IPS-15b (cell line): ENCODE measurements around the gene STARD13.

Experiments used
- H3K27me3 ChIP-seq: one replicate; pipeline ENCODE4 v1.6.1; 2013; ENCODE audit warnings: low read length; ENCODE audit not compliant: control insufficient read depth, insufficient read depth
- H3K36me3 ChIP-seq: one replicate; pipeline ENCODE4 v1.6.1; 2013; ENCODE audit warnings: low read length; ENCODE audit not compliant: control insufficient read depth, insufficient read depth
- H3K4me1 ChIP-seq: one replicate; pipeline ENCODE4 v1.6.1; 2013; ENCODE audit warnings: mild to moderate bottlenecking, low read length; ENCODE audit not compliant: control insufficient read depth, insufficient read depth
- H3K4me3 ChIP-seq: one replicate; pipeline ENCODE4 v1.5.1; 2013; ENCODE audit warnings: low read depth, low read length
- H3K9ac ChIP-seq: one replicate; pipeline ENCODE4 v1.6.1; 2013; ENCODE audit warnings: low read depth, mild to moderate bottlenecking, low read length
- H3K9me3 ChIP-seq: one replicate; pipeline ENCODE4 v1.6.1; 2013; ENCODE audit warnings: mild to moderate bottlenecking, low read length; ENCODE audit not compliant: control insufficient read depth, insufficient read depth

The STARD13 gene

GRCh38 chr13:33123066-33123859 is 162.3 kb downstream of the STARD13 start:
- no peaks in the 10 kb centered on the region for H3K27me3 ChIP-seq
- H3K36me3 ChIP-seq = no peaks in the 10 kb centered on the region
- peaks cover 11% of the 10 kb centered on the region for H3K4me1 ChIP-seq
- H3K4me3 ChIP-seq = no peak overlapping the region
- no peak overlapping the region for H3K9ac ChIP-seq
- no peaks in the 10 kb centered on the region for H3K9me3 ChIP-seq

DNA sequence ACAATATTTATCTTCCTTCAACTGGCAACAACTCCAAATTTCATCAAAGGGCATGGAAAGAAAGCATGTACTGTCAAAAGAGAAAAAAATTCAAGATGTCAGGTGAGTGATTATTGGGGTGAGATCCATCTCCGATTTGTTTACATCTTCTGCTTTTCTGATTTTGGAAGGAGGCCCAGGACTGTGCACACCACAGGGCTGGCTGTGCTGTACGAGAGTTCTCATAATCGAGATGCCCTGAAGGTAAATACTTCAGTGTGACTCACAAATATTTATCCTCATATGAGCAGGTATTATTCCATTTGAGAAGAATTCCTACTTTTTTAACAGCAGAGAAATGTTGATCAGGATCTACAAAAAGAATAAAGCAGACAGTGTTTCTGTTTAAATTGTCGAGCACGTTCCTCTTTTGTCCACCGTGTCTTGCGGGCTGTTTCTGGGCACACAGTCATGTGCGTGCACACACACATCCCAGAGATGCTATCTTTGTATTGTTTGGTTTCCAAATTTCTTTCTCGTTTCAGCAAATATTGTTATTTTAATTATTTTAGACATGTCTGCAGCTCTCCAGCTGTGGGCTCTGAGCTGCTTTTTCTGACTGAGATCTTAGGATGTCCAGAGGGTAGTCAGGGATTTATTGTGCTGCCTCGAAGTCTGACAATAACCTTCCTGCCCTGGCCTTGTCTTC is 165.6 kb downstream of the STARD13 start:
- Histone ChIP-seq H3K9ac (no peak overlapping the region), H3K36me3 (no peaks in the 10 kb centered on the region), H3K4me1 (peaks cover 11% of the 10 kb centered on the region), H3K9me3 (no peaks in the 10 kb centered on the region), H3K27me3 (no peaks in the 10 kb centered on the region), H3K4me3 (no peak overlapping the region)

GRCh38 chr13:33119022-33119781 is 166.4 kb downstream of the STARD13 start:
- Histone ChIP-seq H3K9ac (no peak overlapping the region), H3K4me1 (peaks cover 11% of the 10 kb centered on the region), H3K36me3 (no peaks in the 10 kb centered on the region), H3K4me3 (no peak overlapping the region), H3K27me3 (no peaks in the 10 kb centered on the region), H3K9me3 (no peaks in the 10 kb centered on the region)

DNA sequence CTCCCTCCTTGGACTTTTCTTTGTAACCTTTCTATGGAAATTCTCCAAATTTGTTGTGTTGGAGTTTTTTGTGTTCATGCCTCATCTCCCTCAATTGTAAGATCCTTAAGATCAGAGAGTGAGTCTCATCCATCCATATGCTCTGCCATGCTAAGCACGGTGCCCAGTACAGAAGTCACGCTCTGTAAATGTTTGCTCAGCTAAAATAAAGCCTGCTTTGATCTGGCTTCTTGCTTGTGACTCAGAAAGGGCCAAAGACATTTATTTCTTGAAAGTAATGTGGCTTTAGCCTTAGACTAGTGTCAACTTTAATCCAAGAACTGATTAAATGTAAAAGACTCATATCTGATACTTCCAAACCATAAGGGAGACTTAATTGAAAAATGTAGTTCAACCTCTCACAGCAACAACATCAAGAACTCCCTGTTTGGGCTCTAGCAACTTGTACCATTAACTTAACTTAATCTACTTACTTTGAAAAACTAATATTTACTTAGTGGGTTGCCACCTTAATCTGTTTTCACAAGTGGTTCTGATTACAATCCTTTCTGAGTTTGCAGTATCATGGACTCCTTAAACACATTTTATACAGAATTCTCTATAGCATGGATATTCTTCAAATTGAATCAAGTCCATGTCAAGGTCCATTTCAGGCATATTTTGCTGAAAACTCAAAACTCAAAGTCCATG is 169.1 kb downstream of the STARD13 start:
- Histone ChIP-seq H3K36me3 (no peaks in the 10 kb centered on the region), H3K4me1 (no peaks in the 10 kb centered on the region)

DNA sequence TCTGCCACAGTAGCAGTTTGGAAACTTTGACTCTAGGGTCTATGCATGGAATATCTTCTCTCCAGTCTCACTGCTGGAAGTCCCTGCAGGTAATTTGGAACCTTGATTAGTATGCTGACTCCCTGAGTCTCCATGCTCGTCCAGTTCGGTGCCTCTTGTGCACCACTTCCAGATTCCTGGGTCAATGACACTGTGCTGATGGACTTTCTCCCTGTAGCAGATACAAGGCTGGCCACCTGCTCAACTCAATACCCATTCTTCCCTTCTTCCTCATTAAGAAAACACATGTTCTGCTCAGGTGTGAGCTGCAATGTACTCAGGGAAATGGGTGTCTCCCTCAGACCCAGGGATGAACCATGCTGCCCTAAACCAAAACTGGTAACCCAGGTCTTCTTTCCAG is 170.3 kb downstream of the STARD13 start:
- H3K9ac ChIP-seq = no peak overlapping the region
- no peaks in the 10 kb centered on the region for H3K4me1 ChIP-seq
- H3K4me3 ChIP-seq = no peak overlapping the region
- no peaks in the 10 kb centered on the region for H3K9me3 ChIP-seq
- no peaks in the 10 kb centered on the region for H3K36me3 ChIP-seq
- no peaks in the 10 kb centered on the region for H3K27me3 ChIP-seq

More for the DNA sequence above, 169.1 kb downstream of the STARD13 start:
- no peak overlapping the region for H3K9ac ChIP-seq
- H3K9me3 ChIP-seq = no peaks in the 10 kb centered on the region
- no peak overlapping the region for H3K4me3 ChIP-seq
- no peaks in the 10 kb centered on the region for H3K27me3 ChIP-seq

DNA sequence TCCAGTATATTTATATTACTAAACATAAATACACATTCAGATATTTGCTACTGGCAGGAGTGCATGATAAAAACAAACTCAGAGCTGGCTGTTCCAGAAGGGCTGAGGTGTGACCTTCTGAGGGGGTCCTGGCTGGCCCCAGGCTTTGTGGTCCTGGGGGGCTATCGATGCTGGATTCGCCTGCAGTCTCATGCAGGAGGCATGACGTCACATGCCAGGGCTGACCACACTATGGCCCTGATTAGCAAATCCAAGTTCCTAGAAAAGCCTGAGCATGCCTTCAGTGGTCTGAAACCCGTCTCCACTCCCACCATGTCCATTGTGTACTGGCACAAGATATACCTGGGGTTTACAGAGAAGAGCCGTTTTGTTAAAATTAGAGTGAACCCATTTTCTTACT is 171.4 kb downstream of the STARD13 start:
- Histone ChIP-seq H3K4me3 (no peak overlapping the region), H3K4me1 (no peaks in the 10 kb centered on the region), H3K9ac (no peak overlapping the region), H3K9me3 (no peaks in the 10 kb centered on the region), H3K36me3 (no peaks in the 10 kb centered on the region), H3K27me3 (no peaks in the 10 kb centered on the region)

DNA sequence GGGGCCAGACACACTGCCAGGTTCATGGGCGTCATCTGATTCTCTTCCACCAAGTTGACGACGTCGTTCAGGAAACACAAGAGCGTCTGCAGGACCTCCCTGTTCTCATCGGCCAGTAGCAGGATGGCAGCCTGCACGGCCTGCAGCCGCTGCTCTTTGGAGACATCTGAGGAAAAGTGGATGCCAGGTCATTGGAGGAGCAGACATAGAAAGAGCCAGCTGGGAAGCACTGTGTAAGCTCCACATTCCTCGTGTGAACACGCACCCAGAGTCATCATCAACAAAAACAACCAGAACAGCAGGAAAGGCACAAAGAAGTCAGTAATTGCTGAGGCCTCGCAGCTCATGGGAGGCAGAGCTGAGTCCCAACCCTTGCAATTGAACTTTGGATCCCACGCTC is 172.8 kb downstream of the STARD13 start:
- Histone ChIP-seq H3K27me3 (no peaks in the 10 kb centered on the region), H3K4me1 (no peaks in the 10 kb centered on the region), H3K9ac (no peak overlapping the region), H3K9me3 (no peaks in the 10 kb centered on the region), H3K4me3 (no peak overlapping the region), H3K36me3 (no peaks in the 10 kb centered on the region)

- no peaks in the 10 kb centered on the region for H3K27me3 ChIP-seq
- H3K4me1 ChIP-seq = no peaks in the 10 kb centered on the region
- no peaks in the 10 kb centered on the region for H3K36me3 ChIP-seq
- no peak overlapping the region for H3K4me3 ChIP-seq
- no peak overlapping the region for H3K9ac ChIP-seq
- H3K9me3 ChIP-seq = no peaks in the 10 kb centered on the region
These were observed 174.0 kb downstream of the STARD13 start for GRCh38 chr13:33111414-33112110.

DNA sequence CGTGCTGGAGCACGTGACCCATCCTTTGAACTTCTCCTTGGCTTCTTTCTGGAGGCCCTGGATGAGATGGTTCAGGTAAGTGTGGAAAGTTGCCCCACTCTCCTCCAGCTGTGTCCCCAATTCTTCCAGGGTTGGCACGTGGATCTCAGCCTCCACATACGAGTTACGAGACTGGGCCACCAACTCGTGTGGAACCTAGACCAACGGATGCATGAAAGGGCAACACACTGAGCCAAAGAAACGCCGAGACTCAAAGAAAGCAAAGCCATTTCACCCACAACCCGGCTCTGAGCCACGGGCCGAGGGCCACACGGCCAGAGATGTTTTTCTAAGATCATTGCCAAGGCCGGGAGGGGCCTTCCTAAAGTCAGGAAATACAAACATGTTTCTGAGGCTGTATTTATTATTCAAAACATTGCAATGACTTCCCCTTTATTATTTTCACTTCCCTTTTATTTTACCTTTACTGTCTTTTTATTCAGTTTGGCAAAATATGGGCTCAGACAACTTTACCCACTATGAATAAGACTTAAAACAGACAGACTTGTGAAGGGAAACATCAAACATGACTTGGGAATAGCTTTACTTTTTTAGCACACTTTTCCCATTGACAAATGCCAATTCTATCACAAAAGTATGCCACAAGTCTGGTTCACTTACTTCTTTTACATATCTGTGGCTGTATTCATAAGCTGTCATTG is 174.7 kb downstream of the STARD13 start:
- no peak overlapping the region for H3K9ac ChIP-seq
- no peaks in the 10 kb centered on the region for H3K9me3 ChIP-seq
- no peak overlapping the region for H3K4me3 ChIP-seq
- no peaks in the 10 kb centered on the region for H3K36me3 ChIP-seq
- no peaks in the 10 kb centered on the region for H3K4me1 ChIP-seq
- no peaks in the 10 kb centered on the region for H3K27me3 ChIP-seq

GRCh38 chr13:33110386-33110712 is 175.2 kb downstream of the STARD13 start:
- H3K9ac ChIP-seq = no peak overlapping the region
- no peak overlapping the region for H3K4me3 ChIP-seq
- no peaks in the 10 kb centered on the region for H3K27me3 ChIP-seq
- H3K36me3 ChIP-seq = no peaks in the 10 kb centered on the region
- no peaks in the 10 kb centered on the region for H3K9me3 ChIP-seq
- H3K4me1 ChIP-seq = no peaks in the 10 kb centered on the region

- Histone ChIP-seq H3K4me1 (no peaks in the 10 kb centered on the region), H3K27me3 (no peaks in the 10 kb centered on the region), H3K4me3 (no peak overlapping the region), H3K9ac (no peak overlapping the region), H3K9me3 (no peaks in the 10 kb centered on the region), H3K36me3 (no peaks in the 10 kb centered on the region)
These were observed 175.8 kb downstream of the STARD13 start for GRCh38 chr13:33109801-33110200.
